Measurements from ENCODE around the gene ROCK2.

GRCh38 chr2:11250400-11251196, 93.8 kb downstream of the ROCK2 start:
- no peak for TF ChIP-seq CTCF (IDR thresholded peaks at IDR 0.05 in 4 of 5, conservative IDR thresholded peaks at IDR 0.05 in 1 of 5)
- no peak for TF ChIP-seq POLR2A (IDR thresholded peaks at IDR 0.05)
